ENCODE data around the gene RBMS1. TPM values are rescaled to one million over a fixed set of nuclear protein-coding genes. Genes with fewer than 3 reads are reported as not detected.

The RBMS1 gene
- total RNA-seq, 1 experiment from 2014 or later = 77.5 TPM

DNA sequence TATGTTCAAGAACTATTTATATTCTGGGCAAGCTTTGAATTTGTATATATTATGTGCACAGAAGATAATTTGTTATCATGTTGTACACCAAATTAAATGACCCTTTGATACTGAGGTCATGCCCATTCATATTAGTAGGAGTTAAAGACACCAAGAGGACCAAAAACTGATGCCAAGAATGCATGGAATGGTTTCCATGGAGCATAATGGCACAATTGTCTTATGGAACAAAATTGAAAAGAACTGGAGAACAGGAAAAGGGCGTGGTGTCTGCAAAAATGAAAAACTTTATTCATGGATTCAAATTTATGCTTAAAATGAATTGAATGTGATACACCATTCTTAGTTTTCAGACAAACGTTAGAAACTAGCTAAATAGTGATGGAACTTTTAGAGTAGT, 24.1 kb upstream of the RBMS1 start:
- no peak overlapping the region for H3K4me3 Mint-ChIP-seq
- no peak overlapping the region for H3K18ac ChIP-seq (ENCODE audit: insufficient read length, low read depth, low read length)

More for the DNA sequence above, 24.1 kb upstream of the RBMS1 start:
- Mint-ChIP-seq H3K9me3 (no peaks in the 10 kb centered on the region), H3K4me1 (peaks cover 13 to 15% of the 10 kb centered on the region in 2 experiments), H3K36me3 (ENCODE audit: insufficient read depth in 1 of 3, low read depth in 3 of 3) (no peaks in the 10 kb centered on the region), H3K27ac (no peak overlapping the region), H3K27me3 (ENCODE audit: low read depth) (no peaks in the 10 kb centered on the region)
- Histone ChIP-seq H3K23ac (ENCODE audit: insufficient read length, low read depth, low read length) (no peak overlapping the region), H2BK15ac (ENCODE audit: low read depth, low read length) (no peak overlapping the region), H3K4me2 (ENCODE audit: insufficient read depth, insufficient read length, low read length) (no peak overlapping the region), H3T11ph (ENCODE audit: low read length) (no peak overlapping the region), H3K9me3 (ENCODE audit: control insufficient read depth, low read depth, low read length) (no peaks in the 10 kb centered on the region), H3K79me2 (ENCODE audit: insufficient read depth, low read length) (no peaks in the 10 kb centered on the region), H4K20me1 (ENCODE audit: control insufficient read depth, insufficient read depth, insufficient read length) (no peaks in the 10 kb centered on the region), H3K79me1 (ENCODE audit: insufficient read depth, low read depth, low read length, poor library complexity, severe bottlenecking) (no peaks in the 10 kb centered on the region), H2BK5ac (ENCODE audit: insufficient read length, low read length) (no peak overlapping the region), H3K56ac (ENCODE audit: insufficient read length, low read depth, low read length) (no peak overlapping the region), H2AFZ (ENCODE audit: low read length) (no peak overlapping the region), H2BK12ac (ENCODE audit: insufficient read length, low read depth, low read length) (no peak overlapping the region), H3K23me2 (ENCODE audit: insufficient read length, low read depth, low read length, poor library complexity, severe bottlenecking) (no peaks in the 10 kb centered on the region), H2BK20ac (ENCODE audit: low read depth, low read length, poor library complexity, severe bottlenecking) (no peak overlapping the region), H4K8ac (replicated peaks; ENCODE audit: insufficient read length, low read depth, low read length) (no peak overlapping the region), H2AK5ac (ENCODE audit: insufficient read length, low read length) (no peak overlapping the region), H3K9ac (ENCODE audit: extremely low read depth, insufficient read length, low read length) (no peak overlapping the region), H3K14ac (ENCODE audit: insufficient read depth, low read length) (no peak overlapping the region), H4K91ac (ENCODE audit: insufficient read length, low read depth, low read length) (no peak overlapping the region), H2BK120ac (ENCODE audit: low read depth, low read length, poor library complexity, severe bottlenecking) (no peak overlapping the region), H3K4me1 (ENCODE audit: insufficient read depth, low read length) (peaks cover 3% of the 10 kb centered on the region; the same call in 1 of the 2 replicates), H3K27ac (ENCODE audit: insufficient read length, low read depth, low read length) (no peak overlapping the region), H3K27me3 (ENCODE audit: insufficient read depth, low read length) (no peaks in the 10 kb centered on the region), H3K4ac (ENCODE audit: low read depth, low read length) (no peak overlapping the region), H4K5ac (ENCODE audit: insufficient read length, low read depth, low read length) (no peak overlapping the region)
- TF ChIP-seq, protein P1, sequence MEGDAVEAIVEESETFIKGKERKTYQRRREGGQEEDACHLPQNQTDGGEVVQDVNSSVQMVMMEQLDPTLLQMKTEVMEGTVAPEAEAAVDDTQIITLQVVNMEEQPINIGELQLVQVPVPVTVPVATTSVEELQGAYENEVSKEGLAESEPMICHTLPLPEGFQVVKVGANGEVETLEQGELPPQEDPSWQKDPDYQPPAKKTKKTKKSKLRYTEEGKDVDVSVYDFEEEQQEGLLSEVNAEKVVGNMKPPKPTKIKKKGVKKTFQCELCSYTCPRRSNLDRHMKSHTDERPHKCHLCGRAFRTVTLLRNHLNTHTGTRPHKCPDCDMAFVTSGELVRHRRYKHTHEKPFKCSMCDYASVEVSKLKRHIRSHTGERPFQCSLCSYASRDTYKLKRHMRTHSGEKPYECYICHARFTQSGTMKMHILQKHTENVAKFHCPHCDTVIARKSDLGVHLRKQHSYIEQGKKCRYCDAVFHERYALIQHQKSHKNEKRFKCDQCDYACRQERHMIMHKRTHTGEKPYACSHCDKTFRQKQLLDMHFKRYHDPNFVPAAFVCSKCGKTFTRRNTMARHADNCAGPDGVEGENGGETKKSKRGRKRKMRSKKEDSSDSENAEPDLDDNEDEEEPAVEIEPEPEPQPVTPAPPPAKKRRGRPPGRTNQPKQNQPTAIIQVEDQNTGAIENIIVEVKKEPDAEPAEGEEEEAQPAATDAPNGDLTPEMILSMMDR (conservative IDR thresholded peaks at IDR 0.05) = no peak
- no CpG with 5 or more reads among the region's 2 CpGs for WGBS (ENCODE audit: extremely low coverage, insufficient read length, low lambda C conversion rate)
- no peak for DNase-seq

Measured in H9 (cell line).